Astrocyte (in vitro differentiated cells and primary cell): ENCODE results near the gene ST8SIA5. TPM values are rescaled to one million over a fixed set of nuclear protein-coding genes. Genes with fewer than 3 reads are reported as not detected.

ENCODE experiments used
- DNase-seq: peaks from one replicate; pipeline ENCODE4 v3.0.0-alpha.2; 2010; ENCODE audit warnings: low read depth
- FAIRE-seq: peaks from 2 replicates; lab custom pipeline; 2011; peaks lifted over from hg19 to GRCh38; lab: Jason Lieb, UNC
- H2AFZ ChIP-seq: 2 replicates; pipeline ENCODE4 v1.6.0; 2012; ENCODE audit warnings: low read depth, low read length, inconsistent platforms
- H3K27ac ChIP-seq: 2 replicates; pipeline ENCODE4 v1.5.1; 2011; ENCODE audit warnings: low read depth, low read length, inconsistent platforms
- H3K27me3 ChIP-seq: 2 replicates; pipeline ENCODE4 v1.6.0; 2011; ENCODE audit warnings: low read length, inconsistent platforms; ENCODE audit not compliant: insufficient read depth
- H3K36me3 ChIP-seq: 2 replicates; pipeline ENCODE4 v1.5.1; 2011; ENCODE audit warnings: low read length, inconsistent platforms; ENCODE audit not compliant: insufficient read depth
- H3K4me1 ChIP-seq: 2 replicates; pipeline ENCODE4 v1.5.1; 2011; ENCODE audit warnings: low read length, inconsistent platforms; ENCODE audit not compliant: insufficient read depth
- H3K4me2 ChIP-seq: 2 replicates; pipeline ENCODE4 v1.6.0; 2012; ENCODE audit warnings: low read length, inconsistent platforms
- H3K4me3 ChIP-seq: 2 replicates; pipeline ENCODE4 v1.5.1; 2011; ENCODE audit warnings: low read depth, mild to moderate bottlenecking, low read length, inconsistent platforms; ENCODE audit not compliant: insufficient read depth
- H3K79me2 ChIP-seq: 2 replicates; pipeline ENCODE4 v1.6.0; 2012; ENCODE audit warnings: mild to moderate bottlenecking, low read length, inconsistent platforms; ENCODE audit not compliant: insufficient read depth
- H3K9ac ChIP-seq: 2 replicates; pipeline ENCODE4 v1.6.0; 2012; ENCODE audit warnings: mild to moderate bottlenecking, low read length, inconsistent platforms
- H3K9me3 ChIP-seq: 2 replicates; pipeline ENCODE4 v1.5.1; 2012; ENCODE audit warnings: low read depth, mild to moderate bottlenecking, low read length, inconsistent platforms; ENCODE audit not compliant: insufficient read depth
- H4K20me1 ChIP-seq: 2 replicates; pipeline ENCODE4 v1.6.0; 2012; ENCODE audit warnings: low read length, inconsistent platforms; ENCODE audit not compliant: insufficient read depth
- H3K27ac Mint-ChIP-seq: one replicate; pipeline ENCODE4 v1.8.0; 2021; ENCODE audit warnings: mild to moderate bottlenecking, mixed read lengths; ENCODE audit not compliant: unreplicated experiment
- H3K27me3 Mint-ChIP-seq: one replicate; pipeline ENCODE4 v1.8.0; 2021; ENCODE audit warnings: low read depth, mixed read lengths; ENCODE audit not compliant: unreplicated experiment
- H3K36me3 Mint-ChIP-seq: one replicate; pipeline ENCODE4 v1.8.0; 2021; ENCODE audit warnings: low read depth, mixed read lengths; ENCODE audit not compliant: unreplicated experiment
- H3K4me1 Mint-ChIP-seq: one replicate; pipeline ENCODE4 v1.8.0; 2021; ENCODE audit warnings: low read depth, mixed read lengths; ENCODE audit not compliant: unreplicated experiment
- H3K4me3 Mint-ChIP-seq: one replicate; pipeline ENCODE4 v1.8.0; 2021; ENCODE audit warnings: mild to moderate bottlenecking, moderate library complexity, mixed read lengths; ENCODE audit not compliant: unreplicated experiment
- H3K9me3 Mint-ChIP-seq: one replicate; pipeline ENCODE4 v1.8.0; 2021; ENCODE audit warnings: mild to moderate bottlenecking, mixed read lengths; ENCODE audit not compliant: unreplicated experiment
- CTCF ChIP-seq: IDR thresholded peaks from 2 replicates; pipeline ENCODE4 v1.5.1; 2011; ENCODE audit warnings: low read depth, mild to moderate bottlenecking, inconsistent platforms, low read length, moderate library complexity; ENCODE audit not compliant: insufficient read depth
- EZH2 ChIP-seq: IDR thresholded peaks from 2 replicates; pipeline ENCODE4 v1.6.1; 2012; ENCODE audit warnings: mild to moderate bottlenecking, low read length, inconsistent platforms; ENCODE audit not compliant: insufficient read depth
- total RNA-seq: library from RNA; stranded (reverse); gene quantifications from 2 replicates; pipeline ENCODE4 v1.2.1, GENCODE V29; 2021

Gene ST8SIA5
- total RNA-seq, 1 donor from 2014 or later: 0.36 TPM

- no peak overlapping the region for H3K4me3 Mint-ChIP-seq
Observed at GRCh38 chr18:46793565-46793964, 36.7 kb upstream of the ST8SIA5 start.

GRCh38 chr18:46789088-46789487, 32.2 kb upstream of the ST8SIA5 start:
- Histone ChIP-seq H2AFZ (no peak overlapping the region), H3K4me2 (no peak overlapping the region), H3K9ac (no peak overlapping the region), H3K9me3 (no peaks in the 10 kb centered on the region), H3K27ac (no peak overlapping the region), H3K4me3 (no peak overlapping the region), H3K27me3 (no peaks in the 10 kb centered on the region), H3K79me2 (no peaks in the 10 kb centered on the region), H3K4me1 (no peaks in the 10 kb centered on the region), H3K36me3 (no peaks in the 10 kb centered on the region), H4K20me1 (no peaks in the 10 kb centered on the region)
- H3K4me1 Mint-ChIP-seq: no peaks in the 10 kb centered on the region
- FAIRE-seq: no peak
- H3K36me3 Mint-ChIP-seq: peaks cover 2% of the 10 kb centered on the region
- no peaks in the 10 kb centered on the region for H3K27me3 Mint-ChIP-seq
- no peak overlapping the region for H3K4me3 Mint-ChIP-seq
- H3K9me3 Mint-ChIP-seq: peaks cover 5% of the 10 kb centered on the region
- DNase-seq: no peak
- TF ChIP-seq EZH2 (no peak), CTCF (no peak)
- no peak overlapping the region for H3K27ac Mint-ChIP-seq

More at GRCh38 chr18:46793565-46793964, 36.7 kb upstream of the ST8SIA5 start:
- H3K36me3 Mint-ChIP-seq: peaks cover 2% of the 10 kb centered on the region
- no peaks in the 10 kb centered on the region for H4K20me1 ChIP-seq
- DNase-seq (no peak), FAIRE-seq (no peak)
- no peaks in the 10 kb centered on the region for H3K36me3 ChIP-seq
- no peak overlapping the region for H3K4me3 ChIP-seq
- no peaks in the 10 kb centered on the region for H3K79me2 ChIP-seq
- H3K4me1 Mint-ChIP-seq: no peaks in the 10 kb centered on the region
- peaks cover 3% of the 10 kb centered on the region for H3K9me3 Mint-ChIP-seq
- H3K4me2 ChIP-seq: no peak overlapping the region
- H3K27me3 ChIP-seq: no peaks in the 10 kb centered on the region
- TF ChIP-seq EZH2: no peak
- H3K27ac Mint-ChIP-seq: no peak overlapping the region
- H3K9ac ChIP-seq: no peak overlapping the region
- H3K27me3 Mint-ChIP-seq: no peaks in the 10 kb centered on the region
- H2AFZ ChIP-seq: no peak overlapping the region
- no peaks in the 10 kb centered on the region for H3K4me1 ChIP-seq
- H3K27ac ChIP-seq: no peak overlapping the region
- H3K9me3 ChIP-seq: no peaks in the 10 kb centered on the region

DNA sequence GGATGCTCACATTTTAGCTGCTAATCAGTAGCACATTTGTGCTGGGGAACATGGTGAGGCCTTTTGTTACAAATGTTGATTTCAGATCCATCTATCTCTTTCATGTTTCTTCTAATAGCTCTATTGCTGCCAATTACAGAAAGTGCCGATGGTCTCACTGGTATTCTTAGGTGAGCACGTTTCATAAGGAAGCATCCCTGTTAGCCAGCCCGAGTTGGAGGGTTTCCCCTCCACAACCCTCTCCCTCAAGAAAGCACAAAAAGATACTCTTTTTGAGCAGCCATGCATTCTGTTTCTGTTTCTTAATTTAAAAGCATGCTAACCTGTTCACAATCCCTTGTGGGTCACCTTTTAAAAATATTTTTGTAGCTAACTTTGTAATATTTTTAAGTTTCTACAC, 30.8 kb upstream of the ST8SIA5 start:
- H3K4me3 Mint-ChIP-seq: no peak overlapping the region
- Histone ChIP-seq H4K20me1 (no peaks in the 10 kb centered on the region), H3K4me2 (no peak overlapping the region), H3K36me3 (no peaks in the 10 kb centered on the region), H3K4me3 (no peak overlapping the region), H3K4me1 (no peaks in the 10 kb centered on the region), H3K27me3 (no peaks in the 10 kb centered on the region), H3K79me2 (no peaks in the 10 kb centered on the region), H3K9me3 (no peaks in the 10 kb centered on the region), H2AFZ (no peak overlapping the region), H3K9ac (no peak overlapping the region), H3K27ac (no peak overlapping the region)
- no peak for DNase-seq
- TF ChIP-seq CTCF: no peak
- TF ChIP-seq EZH2: no peak
- H3K9me3 Mint-ChIP-seq: peaks cover 5% of the 10 kb centered on the region
- FAIRE-seq: no peak
- no peaks in the 10 kb centered on the region for H3K27me3 Mint-ChIP-seq
- no peaks in the 10 kb centered on the region for H3K4me1 Mint-ChIP-seq
- H3K36me3 Mint-ChIP-seq: no peaks in the 10 kb centered on the region
- H3K27ac Mint-ChIP-seq: no peak overlapping the region
